CD4-positive, alpha-beta T cell treated with Interleukin-12 subunit alpha and Interleukin-12 subunit beta, for 1 hour (primary cell): ENCODE measurements around the gene GHRH.
A peak's percentile ranks its signal among the peaks of the same experiment; 100 is the strongest.

Experiments
- DNase-seq: peaks from one replicate; pipeline ENCODE4 v3.0.0-alpha.2; 2020

The GHRH gene

GRCh38 chr20:37236462-37236861 lies 25.2 kb downstream of the GHRH start:
- no peak for DNase-seq

DNA sequence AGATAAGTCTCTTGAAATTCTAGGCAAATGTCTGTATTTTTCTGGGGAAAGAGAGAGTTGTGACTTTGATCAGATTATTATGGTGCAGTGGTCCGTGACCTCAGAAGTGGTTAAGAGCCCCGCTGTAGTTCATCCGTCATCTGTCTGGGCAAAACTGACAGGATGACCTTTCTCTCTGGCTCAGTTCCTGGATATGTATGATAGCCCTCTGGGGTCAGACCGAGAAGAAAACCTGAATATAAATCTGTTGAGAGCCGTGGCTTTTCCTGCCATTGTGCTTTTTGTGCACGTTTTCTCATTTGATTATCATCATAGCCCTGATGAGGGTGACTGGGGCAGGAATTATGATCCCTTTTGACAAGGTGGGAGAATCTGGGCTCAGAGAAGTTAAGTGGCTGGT lies 26.5 kb downstream of the GHRH start:
- DNase-seq = no peak

DNA sequence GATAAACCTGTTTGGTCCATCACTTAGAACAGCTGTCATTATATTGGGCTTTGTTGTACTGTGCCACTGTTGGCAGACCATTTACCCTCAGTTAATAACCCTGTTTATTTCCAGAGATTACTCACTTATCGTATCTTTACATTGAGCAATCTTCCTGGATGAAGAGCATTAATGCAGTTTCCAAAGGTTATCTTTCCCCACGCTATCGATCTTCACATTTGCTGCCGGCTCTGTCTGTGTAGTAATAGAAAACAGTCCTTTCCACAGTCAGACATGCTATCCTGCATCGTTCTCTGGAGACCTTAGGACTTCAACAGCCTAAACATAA lies 27.4 kb downstream of the GHRH start:
- DNase-seq = no peak

GRCh38 chr20:37233548-37234253 lies 27.9 kb downstream of the GHRH start:
- DNase-seq = no peak

DNA sequence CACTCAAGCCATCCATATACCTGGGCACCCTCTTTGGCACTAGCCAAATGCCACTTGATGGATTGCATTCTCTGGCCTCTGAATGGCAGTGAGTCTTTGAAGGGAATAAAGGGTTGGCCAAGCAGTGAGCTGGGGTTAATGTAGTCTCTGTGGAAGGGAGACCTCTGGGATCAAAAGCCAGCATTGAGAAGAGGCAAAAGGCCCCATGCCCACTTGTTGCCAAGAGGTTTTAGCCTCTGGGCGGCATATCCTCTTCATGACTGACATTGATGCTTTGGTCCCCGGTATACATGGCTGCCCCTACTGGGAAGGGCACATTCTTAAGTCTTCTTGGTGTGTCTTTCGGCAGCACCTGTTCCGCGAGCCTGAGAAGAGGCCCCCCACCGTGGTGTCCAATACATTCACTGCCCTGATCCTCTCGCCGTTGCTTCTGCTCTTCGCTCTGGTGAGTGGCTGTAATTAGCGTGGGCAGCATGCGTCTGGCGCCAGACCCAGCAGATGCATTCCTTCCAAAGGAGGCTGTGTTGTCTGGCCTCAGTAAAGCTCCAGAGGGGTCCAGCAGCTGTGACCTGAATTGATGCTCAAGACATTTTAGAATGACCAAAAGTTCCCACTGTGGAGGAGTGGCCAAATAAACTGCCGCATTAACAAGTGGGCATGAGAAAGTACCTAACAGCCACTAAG lies 29.5 kb downstream of the GHRH start:
- DNase-seq = no peak

DNA sequence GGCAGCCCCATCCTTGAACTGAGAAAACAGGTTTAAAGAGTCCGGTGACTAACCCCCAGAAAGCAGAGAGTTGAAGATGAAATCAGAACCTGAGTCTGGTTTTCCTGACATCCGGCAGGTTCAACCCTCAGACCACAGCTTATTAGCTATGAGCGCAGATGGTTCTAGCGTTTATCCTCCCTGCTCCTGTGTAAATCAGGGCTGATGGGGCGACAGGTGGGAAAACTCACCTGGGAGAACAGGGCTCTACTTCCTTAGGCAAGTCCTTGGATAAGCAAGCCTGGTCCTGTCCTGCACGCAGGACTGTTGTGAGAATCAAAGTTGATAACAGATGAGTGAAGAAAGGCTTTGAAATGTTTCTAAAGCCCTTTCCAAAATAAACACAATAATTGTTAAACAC lies 31.4 kb downstream of the GHRH start:
- no peak for DNase-seq

- DNase-seq = no peak
Measured at GRCh38 chr20:37229357-37229756, 32.3 kb downstream of the GHRH start.

DNA sequence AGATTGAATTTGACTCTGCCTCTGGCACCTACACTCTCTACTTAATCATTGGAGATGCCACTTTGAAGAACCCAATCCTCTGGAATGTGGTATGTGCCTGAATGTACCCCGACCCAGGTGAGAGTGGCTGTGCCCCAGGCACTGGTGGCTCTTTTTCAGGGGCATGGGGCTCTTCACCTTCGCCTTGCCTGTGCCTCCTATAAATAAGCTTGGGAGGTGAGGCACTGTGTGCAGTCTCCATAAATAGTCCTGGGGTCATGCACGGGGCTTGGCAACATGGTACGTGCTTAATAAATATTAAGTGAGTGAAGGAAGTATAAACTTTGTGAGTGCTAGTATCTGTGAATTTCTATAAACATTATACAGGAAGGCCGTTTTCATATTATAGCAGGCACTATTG lies 33.0 kb downstream of the GHRH start:
- DNase-seq = no peak

GRCh38 chr20:37228082-37228481 lies 33.5 kb downstream of the GHRH start:
- no peak for DNase-seq

DNA sequence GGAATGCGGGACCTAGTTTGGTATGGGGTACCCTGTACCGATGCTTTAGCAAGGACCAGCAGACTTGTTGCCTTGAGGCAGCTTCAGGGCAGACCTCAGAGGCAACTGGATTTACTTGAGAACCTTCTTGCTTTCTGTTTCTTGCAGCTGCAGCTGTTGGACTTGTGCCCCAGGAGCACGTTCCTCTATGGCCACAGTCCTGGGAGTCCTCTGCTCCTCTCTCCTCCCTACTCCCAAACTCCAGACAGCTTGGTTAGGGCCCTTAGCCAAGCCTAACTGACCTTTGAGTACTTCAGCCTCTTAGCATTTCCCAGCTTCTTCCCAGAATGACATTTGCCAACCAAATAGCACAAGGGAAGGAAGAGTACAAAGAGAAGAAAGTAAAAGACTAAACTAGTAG lies 34.7 kb downstream of the GHRH start:
- no peak for DNase-seq

DNA sequence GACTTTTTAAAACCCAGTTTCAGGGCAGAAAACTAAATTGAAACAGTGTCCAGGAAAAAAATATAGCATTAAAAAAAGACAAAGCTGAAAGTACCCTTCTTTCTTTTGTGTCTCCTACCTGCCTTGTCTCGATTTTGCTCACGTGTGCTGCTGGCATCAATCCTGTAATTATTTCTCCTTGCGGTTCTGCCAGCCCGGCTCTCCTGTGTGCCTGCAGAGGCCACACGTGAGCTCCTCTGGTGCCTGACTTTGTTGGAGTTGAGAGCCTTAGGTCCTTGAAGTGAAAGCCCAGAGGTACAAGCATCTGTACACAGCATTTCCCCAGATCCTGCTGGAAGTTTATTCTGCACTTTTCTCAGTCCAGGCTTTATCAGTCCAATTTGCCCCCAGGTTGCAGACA lies 36.5 kb downstream of the GHRH start:
- DNase-seq = no peak

DNA sequence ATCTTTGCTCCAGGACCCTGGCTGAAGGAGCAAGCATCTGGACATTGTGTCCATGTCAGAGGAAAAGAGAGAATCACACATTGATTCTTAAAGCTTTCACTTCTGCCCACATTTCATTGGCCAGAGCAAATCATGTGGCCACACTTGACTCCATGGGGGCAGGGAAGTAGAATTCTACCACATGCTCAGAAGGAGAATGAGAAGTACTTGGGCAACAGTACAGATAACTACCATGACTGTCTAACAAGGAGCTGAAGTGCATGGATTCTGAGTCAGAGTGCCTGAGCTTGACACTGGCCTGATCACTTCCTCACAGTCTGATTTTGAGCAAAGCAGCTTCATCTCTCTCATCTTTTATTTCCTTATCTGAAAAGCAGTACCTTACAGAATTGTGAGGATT lies 38.6 kb downstream of the GHRH start:
- peak; percentile 9 for DNase-seq

DNA sequence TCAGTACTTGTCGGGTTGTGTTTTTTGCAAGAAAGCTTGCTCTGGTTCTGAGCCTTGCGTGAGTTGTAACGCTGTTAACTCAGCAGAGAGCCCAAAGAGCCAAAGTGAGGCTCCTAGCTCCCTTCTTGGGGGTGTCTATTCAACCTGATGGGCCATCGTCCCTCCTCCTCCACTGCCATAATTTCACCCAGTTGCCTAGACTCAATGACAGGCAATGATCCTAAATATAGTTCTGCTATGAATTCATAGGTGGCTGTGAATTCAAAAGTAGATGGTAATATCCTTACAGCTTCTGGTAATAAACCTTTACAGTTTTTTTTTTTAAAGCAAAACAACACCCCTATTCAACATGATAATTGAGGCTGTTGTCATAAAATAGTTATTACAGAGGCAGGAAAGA lies 39.5 kb downstream of the GHRH start:
- DNase-seq = no peak

- no peak for DNase-seq
Measured at GRCh38 chr20:37220731-37221130, 40.9 kb downstream of the GHRH start.

DNA sequence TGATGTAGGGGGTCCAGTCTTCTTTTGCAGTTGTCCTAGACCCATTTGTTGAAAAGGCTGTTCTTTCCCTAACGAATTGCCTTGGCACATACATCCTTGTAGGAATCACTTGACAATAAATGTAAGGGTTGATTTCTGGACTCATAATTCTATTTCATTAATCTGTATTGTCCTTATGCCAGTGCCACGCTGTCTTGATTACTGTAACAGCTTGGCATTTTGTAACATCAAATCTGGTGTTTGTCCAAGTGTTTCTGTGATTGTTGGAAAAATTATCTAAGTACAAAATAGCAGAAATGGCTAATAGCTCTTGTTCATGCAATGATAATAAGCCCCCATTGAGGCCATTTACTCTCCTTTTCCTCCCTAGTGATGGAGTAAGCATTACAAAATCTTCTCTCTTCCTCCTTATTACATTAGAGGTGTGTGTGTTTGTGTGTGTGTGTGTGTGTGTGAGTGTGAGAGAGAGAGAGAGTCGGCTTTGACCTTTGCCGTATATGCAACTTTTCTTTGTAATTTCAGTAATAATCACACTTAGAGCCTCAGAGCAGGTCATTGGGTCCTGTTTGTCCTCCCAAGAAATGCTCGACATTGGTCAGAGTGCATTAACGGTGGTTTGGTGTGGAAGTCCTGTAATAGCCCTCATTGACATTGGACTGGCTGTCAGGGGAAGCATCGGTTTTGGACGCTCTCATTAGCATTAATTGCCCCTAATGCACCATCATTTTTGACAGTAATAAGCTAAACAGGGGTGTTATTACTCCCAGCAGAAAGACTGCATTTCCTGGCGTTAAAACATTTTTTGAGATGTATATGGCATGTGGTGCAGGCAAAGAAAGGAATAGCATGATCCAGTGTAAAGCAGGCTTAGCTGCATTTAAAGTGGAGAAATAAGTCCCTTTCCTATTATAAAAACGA lies 41.6 kb downstream of the GHRH start:
- no peak for DNase-seq

DNA sequence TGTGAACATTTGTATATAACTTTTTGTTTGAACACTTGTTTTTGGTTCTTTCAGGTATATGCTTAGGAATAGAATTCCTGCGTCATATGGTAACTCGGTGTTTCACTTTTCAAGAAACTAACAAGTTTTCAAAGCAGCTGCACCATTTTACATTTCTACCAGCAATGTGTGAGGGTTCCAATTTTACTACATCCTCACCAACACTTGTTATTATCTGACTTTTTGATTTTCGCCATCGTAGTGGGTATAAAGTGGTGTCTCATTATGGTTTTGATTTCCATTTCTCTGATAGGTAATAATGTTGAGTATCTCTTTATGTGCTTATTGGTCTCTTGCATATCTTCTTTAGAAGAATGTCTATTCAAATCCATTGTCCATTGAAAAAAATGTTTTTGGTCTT lies 42.6 kb downstream of the GHRH start:
- DNase-seq = no peak

GRCh38 chr20:37218441-37218840 lies 43.2 kb downstream of the GHRH start:
- no peak for DNase-seq

GRCh38 chr20:37209661-37210314 lies 51.8 kb downstream of the GHRH start:
- no peak for DNase-seq

- DNase-seq = no peak
Measured at GRCh38 chr20:37209193-37209592, 52.4 kb downstream of the GHRH start.

DNA sequence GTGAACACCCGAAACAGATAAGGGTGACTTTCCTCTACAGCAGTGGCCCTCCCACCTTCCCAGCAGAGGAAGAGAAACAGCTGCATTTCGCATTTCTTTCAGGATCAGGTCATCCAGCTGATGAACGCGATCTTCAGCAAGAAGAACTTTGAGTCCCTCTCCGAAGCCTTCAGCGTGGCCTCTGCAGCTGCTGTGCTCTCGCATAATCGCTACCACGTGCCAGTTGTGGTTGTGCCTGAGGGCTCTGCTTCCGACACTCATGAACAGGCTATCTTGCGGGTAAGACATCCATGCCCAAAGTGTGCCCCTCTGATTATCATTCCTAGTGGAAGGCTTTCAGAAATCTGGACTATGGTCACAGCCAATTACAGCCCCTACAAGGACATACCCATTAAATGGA lies 54.4 kb downstream of the GHRH start:
- DNase-seq = no peak

DNA sequence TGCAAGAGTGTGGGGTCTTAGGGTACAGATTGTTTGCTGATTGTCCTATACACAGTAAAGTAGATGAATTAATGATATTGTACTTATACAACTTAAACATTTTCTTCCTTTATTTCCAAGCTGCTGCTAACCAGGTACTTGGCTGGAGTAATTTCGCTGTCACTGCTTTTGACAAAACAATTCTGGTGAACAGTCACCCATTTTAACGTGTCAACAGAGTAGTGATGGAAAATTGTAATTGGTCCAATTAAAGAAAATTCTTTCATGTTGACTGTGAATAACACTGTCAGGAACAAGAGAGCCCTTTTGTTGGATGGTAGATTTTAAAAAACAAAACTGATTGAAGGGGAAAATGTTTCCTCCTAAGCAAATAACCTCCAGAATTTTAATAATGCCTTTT lies 55.8 kb downstream of the GHRH start:
- no peak for DNase-seq

- DNase-seq = no peak
Measured at GRCh38 chr20:37205130-37205529, 56.5 kb downstream of the GHRH start.

DNA sequence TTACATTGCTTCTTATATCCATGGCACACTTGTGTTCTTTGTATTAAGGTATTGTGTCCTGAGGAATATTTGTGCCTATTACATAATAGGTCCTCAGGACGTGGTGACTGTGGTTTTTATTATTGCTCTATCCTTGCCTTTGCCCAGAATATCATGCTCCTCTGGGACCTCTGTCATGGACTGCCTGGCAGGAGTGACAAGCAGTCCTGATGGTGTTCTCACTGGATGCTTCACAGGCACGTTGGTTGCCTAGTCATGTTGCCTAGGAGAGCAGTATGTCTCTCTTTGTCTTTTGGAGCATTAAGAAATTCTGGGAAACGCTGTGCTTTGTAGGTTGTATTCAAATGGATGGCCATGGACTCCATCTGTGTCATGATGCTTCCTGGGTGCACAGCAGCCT lies 57.6 kb downstream of the GHRH start:
- DNase-seq = no peak
